GM23338 (cell line): ENCODE data around the gene EGLN2. TPM values are rescaled to one million over a fixed set of nuclear protein-coding genes. Genes with fewer than 3 reads are reported as not detected.

Experiments used
- ATAC-seq: fragments of 200-7000 bp; cut with Tn5 transposase; 3 replicates; pipeline ENCODE4 v1.9.1; 2020
- DNase-seq: peaks from one replicate; pipeline ENCODE4 v3.0.0-alpha.2; 2015; ENCODE audit warnings: low spot score
- H2AFZ ChIP-seq: fragments of 200-600 bp; sonication (generic); 2 replicates; pipeline ENCODE4 v1.8.0; 2016; ENCODE audit warnings: antibody characterized with exemption, mild to moderate bottlenecking, moderate library complexity
- H3F3A ChIP-seq: fragments of 200-600 bp; sonication (generic); replicated peaks from 2 replicates; pipeline ENCODE4 v1.8.0; 2017; ENCODE audit warnings: antibody characterized with exemption, mixed run types, low read depth
- H3K27ac ChIP-seq: fragments of 200-600 bp; sonication (generic); 2 replicates; pipeline ENCODE4 v1.6.1; 2016; ENCODE audit warnings: low read depth
- H3K27me3 ChIP-seq: fragments of 200-600 bp; sonication (generic); 2 replicates; pipeline ENCODE4 v1.8.0; 2016; ENCODE audit warnings: mild to moderate bottlenecking, mixed run types, moderate library complexity; ENCODE audit not compliant: insufficient read depth
- H3K36me3 ChIP-seq: fragments of 200-600 bp; sonication (generic); 2 replicates; pipeline ENCODE4 v1.8.0; 2016; ENCODE audit warnings: mild to moderate bottlenecking; ENCODE audit not compliant: insufficient read depth
- H3K4me1 ChIP-seq: fragments of 200-600 bp; sonication (generic); 2 replicates; pipeline ENCODE4 v1.8.0; 2016; ENCODE audit warnings: mild to moderate bottlenecking, moderate library complexity; ENCODE audit not compliant: insufficient read depth
- H3K4me2 ChIP-seq: fragments of 200-600 bp; sonication (generic); 2 replicates; pipeline ENCODE4 v1.7.1; 2017; ENCODE audit warnings: mixed run types
- H3K4me3 ChIP-seq: fragments of 200-600 bp; sonication (generic); 2 replicates; pipeline ENCODE4 v1.6.1; 2016; ENCODE audit warnings: mixed run types
- H3K79me2 ChIP-seq: fragments of 200-600 bp; sonication (generic); replicated peaks from 2 replicates; pipeline ENCODE4 v1.8.0; 2017; ENCODE audit warnings: mild to moderate bottlenecking; ENCODE audit not compliant: insufficient read depth
- H3K9me2 ChIP-seq: fragments of 200-600 bp; sonication (generic); 2 replicates; pipeline ENCODE4 v1.8.0; 2017; ENCODE audit not compliant: insufficient read depth
- H4K20me1 ChIP-seq: fragments of 200-600 bp; sonication (generic); replicated peaks from 2 replicates; pipeline ENCODE4 v1.8.0; 2017; ENCODE audit warnings: mild to moderate bottlenecking; ENCODE audit not compliant: insufficient read depth
- H3K27ac Mint-ChIP-seq: 2 replicates; pipeline ENCODE4 v1.8.0; 2020; ENCODE audit warnings: inconsistent platforms, mild to moderate bottlenecking, moderate library complexity, mixed read lengths
- H3K27me3 Mint-ChIP-seq: 3 replicates; pipeline ENCODE4 v1.8.0; 2022; ENCODE audit warnings: low read depth, mild to moderate bottlenecking, moderate library complexity, mixed read lengths, inconsistent platforms; ENCODE audit not compliant: insufficient read depth, poor library complexity
- H3K36me3 Mint-ChIP-seq: 3 replicates; pipeline ENCODE4 v1.8.0; 2021; ENCODE audit warnings: low read depth, mild to moderate bottlenecking, inconsistent platforms, moderate library complexity, mixed read lengths
- H3K4me1 Mint-ChIP-seq: 3 replicates; pipeline ENCODE4 v1.8.0; 2020; ENCODE audit warnings: mild to moderate bottlenecking, inconsistent platforms, mixed read lengths
- H3K4me3 Mint-ChIP-seq: 3 replicates; pipeline ENCODE4 v1.8.0; 2021; ENCODE audit warnings: moderate library complexity, mild to moderate bottlenecking, inconsistent platforms, mixed read lengths
- H3K9me3 Mint-ChIP-seq: 3 replicates; pipeline ENCODE4 v1.8.0; 2020; ENCODE audit warnings: moderate library complexity, mild to moderate bottlenecking, inconsistent platforms, mixed read lengths
- CREB1 ChIP-seq: fragments of 250-450 bp; sonication (Bioruptor Pico); IDR thresholded peaks from 2 replicates; pipeline ENCODE4 v1.5.0; 2020; ENCODE audit warnings: low read depth, mild to moderate bottlenecking, moderate library complexity
- CTCF ChIP-seq, 2 experiments: fragments of 200-600 bp in 1 of 2; sonication (generic) in 1 of 2; conservative IDR thresholded peaks; 2 replicates each; pipeline versions ENCODE4 v1.5.1 to v1.6.1; 2016 to 2017; ENCODE audit warnings: antibody characterized with exemption in 2 of 2, low read depth in 2 of 2, mild to moderate bottlenecking in 2 of 2, moderate library complexity in 1 of 2
- EZH2 ChIP-seq: fragments of 200-600 bp; sonication (generic); IDR thresholded peaks from one replicate; pipeline ENCODE4 v1.8.0; 2017; ENCODE audit warnings: antibody characterized with exemption, mild to moderate bottlenecking, low read depth; ENCODE audit not compliant: unreplicated experiment
- EZH2phosphoT487 ChIP-seq: fragments of 200-600 bp; sonication (generic); IDR thresholded peaks from one replicate; pipeline ENCODE4 v1.8.1; 2018; ENCODE audit warnings: antibody characterized with exemption; ENCODE audit not compliant: unreplicated experiment
- JUNB ChIP-seq: IDR thresholded peaks from one replicate; pipeline ENCODE4 v1.6.1; 2016; ENCODE audit warnings: antibody characterized with exemption; ENCODE audit not compliant: unreplicated experiment
- NANOG ChIP-seq: IDR thresholded peaks from 2 replicates; pipeline ENCODE4 v1.6.1; 2016; ENCODE audit warnings: antibody characterized with exemption, borderline replicate concordance
- POLR2AphosphoS5 ChIP-seq: IDR thresholded peaks from 2 replicates; pipeline ENCODE4 v1.6.1; 2016; ENCODE audit warnings: antibody characterized with exemption, low read depth
- REST ChIP-seq: IDR thresholded peaks from one replicate; pipeline ENCODE4 v1.6.1; 2018; ENCODE audit warnings: antibody characterized with exemption; ENCODE audit not compliant: unreplicated experiment
- STAT1 ChIP-seq: IDR thresholded peaks from one replicate; pipeline ENCODE4 v1.6.1; 2016; ENCODE audit warnings: antibody characterized with exemption; ENCODE audit not compliant: unreplicated experiment
- ZNF114 ChIP-seq: fragments of 250-450 bp; sonication (Bioruptor Pico); IDR thresholded peaks from 2 replicates; pipeline ENCODE4 v1.5.0; 2020; ENCODE audit warnings: mild to moderate bottlenecking, moderate library complexity
- ZNF331 ChIP-seq: fragments of 250-450 bp; sonication (Bioruptor Pico); IDR thresholded peaks from 2 replicates; pipeline ENCODE4 v1.5.0; 2020; ENCODE audit warnings: low read depth, mild to moderate bottlenecking, moderate library complexity
- ZNF462 ChIP-seq: fragments of 250-450 bp; sonication (Bioruptor Pico); IDR thresholded peaks from 2 replicates; pipeline ENCODE4 v1.5.0; 2020; ENCODE audit warnings: mild to moderate bottlenecking, moderate library complexity
- polyA plus RNA-seq: library from polyadenylated mRNA; unstranded; fragments of >200 nt; fragmentation: Nextera tagmentation; extraction: Ambion mirVana; gene quantifications from 2 replicates; pipeline ENCODE4 v1.2.1, GENCODE V29; 2016
- total RNA-seq: library from RNA; depleted of rRNA; stranded (reverse); fragments of >200 nt; shearing (Covaris generic); gene quantifications from 2 replicates; pipeline ENCODE4 v1.2.3, GENCODE V29; 2014
- TF ChIP-seq, protein P1 (sequence below): IDR thresholded peaks from 2 replicates; pipeline ENCODE4 v1.6.1; 2016; ENCODE audit warnings: antibody characterized with exemption

Gene EGLN2
- total and polyA plus RNA-seq, 2 experiments from 2014 or later = 59.9 to 118 TPM

GRCh38 chr19:40836754-40837429 is 37.9 kb downstream of the EGLN2 start:
- peaks cover 2% of the 10 kb centered on the region for H3K27me3 Mint-ChIP-seq
- no peak for TF ChIP-seq JUNB
- no peak for TF ChIP-seq CREB1 (CRISPR knock-in tag)
- TF ChIP-seq, protein P1, sequence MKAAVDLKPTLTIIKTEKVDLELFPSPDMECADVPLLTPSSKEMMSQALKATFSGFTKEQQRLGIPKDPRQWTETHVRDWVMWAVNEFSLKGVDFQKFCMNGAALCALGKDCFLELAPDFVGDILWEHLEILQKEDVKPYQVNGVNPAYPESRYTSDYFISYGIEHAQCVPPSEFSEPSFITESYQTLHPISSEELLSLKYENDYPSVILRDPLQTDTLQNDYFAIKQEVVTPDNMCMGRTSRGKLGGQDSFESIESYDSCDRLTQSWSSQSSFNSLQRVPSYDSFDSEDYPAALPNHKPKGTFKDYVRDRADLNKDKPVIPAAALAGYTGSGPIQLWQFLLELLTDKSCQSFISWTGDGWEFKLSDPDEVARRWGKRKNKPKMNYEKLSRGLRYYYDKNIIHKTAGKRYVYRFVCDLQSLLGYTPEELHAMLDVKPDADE = no peak
- TF ChIP-seq CTCF (conservative IDR thresholded peaks at IDR 0.05; ENCODE audit: low read depth in 2 of 2) = no peak
- TF ChIP-seq STAT1 = no peak
- TF ChIP-seq EZH2phosphoT487 = no peak
- no peak for TF ChIP-seq REST
- TF ChIP-seq EZH2 = no peak
- no peak for TF ChIP-seq NANOG
- TF ChIP-seq ZNF331 (CRISPR knock-in tag) = no peak
- no peak for TF ChIP-seq ZNF462 (CRISPR knock-in tag)
- TF ChIP-seq ZNF114 (CRISPR knock-in tag) = no peak
- TF ChIP-seq POLR2AphosphoS5 = no peak

More at GRCh38 chr19:40836754-40837429, 37.9 kb downstream of the EGLN2 start:
- Histone ChIP-seq H3K4me2 (no peak overlapping the region), H3K4me1 (no peaks in the 10 kb centered on the region), H3F3A (no peaks in the 10 kb centered on the region), H2AFZ (no peak overlapping the region), H4K20me1 (no peaks in the 10 kb centered on the region), H3K27me3 (no peaks in the 10 kb centered on the region), H3K79me2 (no peaks in the 10 kb centered on the region), H3K27ac (no peak overlapping the region), H3K36me3 (no peaks in the 10 kb centered on the region), H3K4me3 (no peak overlapping the region), H3K9me2 (no peaks in the 10 kb centered on the region)
- Mint-ChIP-seq H3K36me3 (no peaks in the 10 kb centered on the region), H3K27ac (no peak overlapping the region), H3K4me1 (no peaks in the 10 kb centered on the region; the same call in 2 of the 3 replicates), H3K9me3 (no peaks in the 10 kb centered on the region; the same call in 1 of the 3 replicates), H3K4me3 (no peak overlapping the region)
- DNase-seq (no peak), ATAC-seq (no peak)
